HG03280 (cell line): ENCODE measurements around the gene SLC16A10.

Source experiments
- ATAC-seq: cut with Tn5 transposase; IDR thresholded peaks from one replicate; pipeline ENCODE4 v1.9.1; 2021; ENCODE audit warnings: mild to moderate bottlenecking, moderate library complexity; ENCODE audit not compliant: unreplicated experiment

Gene SLC16A10

GRCh38 chr6:111211411-111212030 lies 124.2 kb downstream of the SLC16A10 start:
- ATAC-seq = no peak

GRCh38 chr6:111212625-111213024 lies 125.3 kb downstream of the SLC16A10 start:
- no peak for ATAC-seq

GRCh38 chr6:111215131-111215530 lies 127.8 kb downstream of the SLC16A10 start:
- no peak for ATAC-seq

- no peak for ATAC-seq
Observed at GRCh38 chr6:111219785-111220184, 132.5 kb downstream of the SLC16A10 start.

- no peak for ATAC-seq
Observed at GRCh38 chr6:111220383-111221031, 133.2 kb downstream of the SLC16A10 start.

GRCh38 chr6:111221804-111222203 lies 134.5 kb downstream of the SLC16A10 start:
- ATAC-seq = no peak

GRCh38 chr6:111222341-111222740 lies 135.0 kb downstream of the SLC16A10 start:
- no peak for ATAC-seq

GRCh38 chr6:111228094-111228493 lies 140.8 kb downstream of the SLC16A10 start:
- no peak for ATAC-seq

GRCh38 chr6:111230351-111231089 lies 143.2 kb downstream of the SLC16A10 start:
- no peak for ATAC-seq

- no peak for ATAC-seq
Observed at GRCh38 chr6:111231090-111231459, 143.8 kb downstream of the SLC16A10 start.

GRCh38 chr6:111237852-111238251 lies 150.5 kb downstream of the SLC16A10 start:
- no peak for ATAC-seq

GRCh38 chr6:111238464-111239119 lies 151.3 kb downstream of the SLC16A10 start:
- no peak for ATAC-seq

GRCh38 chr6:111239461-111239860 lies 152.2 kb downstream of the SLC16A10 start:
- ATAC-seq = no peak

- ATAC-seq = no peak
Observed at GRCh38 chr6:111242452-111242851, 155.1 kb downstream of the SLC16A10 start.

GRCh38 chr6:111243095-111243494 lies 155.8 kb downstream of the SLC16A10 start:
- no peak for ATAC-seq

- ATAC-seq = no peak
Observed at GRCh38 chr6:111248789-111249188, 161.5 kb downstream of the SLC16A10 start.

- no peak for ATAC-seq
Observed at GRCh38 chr6:111250791-111251354, 163.6 kb downstream of the SLC16A10 start.

GRCh38 chr6:111252726-111253125 lies 165.4 kb downstream of the SLC16A10 start:
- no peak for ATAC-seq

GRCh38 chr6:111254004-111254778 lies 166.9 kb downstream of the SLC16A10 start:
- ATAC-seq = no peak

- ATAC-seq = no peak
Observed at GRCh38 chr6:111254779-111255166, 167.5 kb downstream of the SLC16A10 start.
